CD4-positive, alpha-beta T cell (primary cell): Measurements from ENCODE around the gene NPPC. TPM values are rescaled to one million over a fixed set of nuclear protein-coding genes. Genes with fewer than 3 reads are reported as not detected.

Source experiments
- ATAC-seq: fragments of 200-7000 bp; cut with Tn5 transposase; one replicate; pipeline ENCODE4 v1.10.0; 2022; ENCODE audit warnings: mild to moderate bottlenecking; ENCODE audit not compliant: poor library complexity
- CTCF ChIA-PET: fragments of 350-600 bp; sonication (Branson Sonifier 250); formaldehyde crosslinking; loops from one replicate; lab custom pipeline; 2021; ENCODE audit warnings: antibody characterized with exemption, inconsistent platforms; lab: Charles Lee
- POLR2A ChIA-PET: fragments of 350-600 bp; sonication (Branson Sonifier 250); formaldehyde crosslinking; loops from one replicate; lab custom pipeline; 2021; ENCODE audit warnings: antibody characterized with exemption, inconsistent platforms; lab: Charles Lee
- DNase-seq, 14 experiments: peaks; one replicate each; pipeline ENCODE4 v3.0.0-alpha.2; 2013 to 2020; ENCODE audit warnings: mixed read lengths in 2 of 14
- H3K27ac ChIP-seq, 2 donors: one replicate each; pipeline versions ENCODE4 v1.5.1 to v1.7.0; 2013; ENCODE audit warnings: low read length in 2 of 2, low read depth in 1 of 2, mild to moderate bottlenecking in 1 of 2
- H3K27me3 ChIP-seq, 2 experiments: 1 replicate in 1 of 2; 2 replicates in 1 of 2; pipeline versions ENCODE4 v1.6.1 to v1.7.0; 2013; ENCODE audit warnings: low read length in 2 of 2, control low read depth in 1 of 2, mild to moderate bottlenecking in 1 of 2, moderate library complexity in 1 of 2; ENCODE audit not compliant: insufficient read depth in 2 of 2, control insufficient read depth in 1 of 2
- H3K36me3 ChIP-seq: one replicate; pipeline ENCODE4 v1.6.1; 2013; ENCODE audit warnings: low read length, control low read depth; ENCODE audit not compliant: insufficient read depth
- H3K4me1 ChIP-seq: one replicate; pipeline ENCODE4 v1.6.1; 2013; ENCODE audit warnings: low read length, control low read depth; ENCODE audit not compliant: insufficient read depth
- H3K4me3 ChIP-seq: one replicate; pipeline ENCODE4 v1.5.1; 2013; ENCODE audit warnings: mild to moderate bottlenecking, low read length, moderate library complexity
- H3K9me3 ChIP-seq, 2 experiments: 1 replicate in 1 of 2; 2 replicates in 1 of 2; pipeline versions ENCODE4 v1.6.1 to v1.7.0; 2013; ENCODE audit warnings: low read length in 2 of 2, mild to moderate bottlenecking in 2 of 2, control low read depth in 1 of 2, moderate library complexity in 1 of 2; ENCODE audit not compliant: control insufficient read depth in 1 of 2, insufficient read depth in 1 of 2
- H3K27ac Mint-ChIP-seq: one replicate; pipeline ENCODE4 v1.8.0; 2020; ENCODE audit warnings: mixed read lengths
- H3K27me3 Mint-ChIP-seq: one replicate; pipeline ENCODE4 v1.8.0; 2021; ENCODE audit warnings: mixed read lengths
- H3K36me3 Mint-ChIP-seq: one replicate; pipeline ENCODE4 v1.8.0; 2021; ENCODE audit warnings: low read depth, mixed read lengths
- H3K4me1 Mint-ChIP-seq: one replicate; pipeline ENCODE4 v1.8.0; 2021; ENCODE audit warnings: low read depth, mixed read lengths
- H3K4me3 Mint-ChIP-seq: one replicate; pipeline ENCODE4 v1.8.0; 2020; ENCODE audit warnings: mild to moderate bottlenecking, mixed read lengths
- H3K9me3 Mint-ChIP-seq: one replicate; pipeline ENCODE4 v1.8.0; 2020; ENCODE audit warnings: mixed read lengths
- intact Hi-C, 2 experiments: fragments of 100-400 bp; cut with DNase I in 1 of 2; cut with micrococcal nuclease in 1 of 2; formaldehyde crosslinking; loops; one replicate each; pipeline versions ENCODE4 v1.15.1 to v1.9.0; 2023 to 2025; cut with DNase I, micrococcal nuclease
- total RNA-seq, 174 experiments: library from RNA in 2 of 174; stranded (reverse) in 2 of 174; gene quantifications; one replicate each; pipeline ENCODE4 v1.2.3 and lab custom pipeline; 2021 to 2026
- TF ChIP-seq, protein P1 (sequence below): fragments of 200-600 bp; IDR thresholded peaks from one replicate; pipeline ENCODE4 v1.8.0; 2022; ENCODE audit warnings: antibody characterized with exemption, mild to moderate bottlenecking

The NPPC gene
- total RNA-seq, 2 experiments from 2014 or later = 0.34 TPM; not detected in 1

DNA sequence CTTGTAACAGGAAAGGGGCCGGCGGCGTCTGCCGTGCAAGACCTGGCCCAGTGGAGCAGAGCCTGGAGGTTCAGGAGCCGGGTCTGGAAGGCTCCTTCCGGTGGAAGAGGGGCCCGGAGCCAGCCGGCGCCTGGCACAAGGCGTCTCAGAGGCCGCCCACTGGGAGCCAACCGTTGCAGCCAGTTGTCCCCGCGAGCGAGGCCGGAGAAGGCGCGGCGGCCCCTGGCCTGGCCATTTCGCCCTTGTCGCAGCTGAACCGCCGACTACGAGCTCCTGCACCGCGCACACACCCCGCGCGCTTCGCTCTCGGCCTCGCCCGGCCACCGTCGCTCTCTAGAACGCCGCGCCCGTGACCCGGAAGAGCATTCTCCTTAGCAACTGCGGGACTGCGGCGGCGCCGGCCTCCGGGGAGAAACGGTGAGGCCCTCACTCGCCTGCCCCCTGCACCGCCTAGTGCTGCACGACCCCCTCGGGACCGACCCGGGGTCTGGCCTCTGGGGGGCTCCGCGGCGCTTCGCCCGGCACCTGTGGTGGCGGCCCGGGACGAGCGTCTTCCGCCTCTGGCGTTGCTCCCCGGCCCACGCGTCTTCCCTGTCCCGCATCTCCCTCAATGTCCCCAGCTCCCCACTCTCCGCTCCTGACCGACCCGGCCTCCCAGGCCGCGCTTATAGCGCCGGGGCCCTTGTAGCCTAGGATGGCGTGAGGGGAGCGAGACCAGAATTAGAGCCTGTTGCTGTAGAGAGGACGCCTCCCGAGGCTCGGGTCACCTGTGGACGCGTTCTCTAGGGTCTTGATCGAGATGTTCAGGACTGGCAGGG, 35.4 kb upstream of the NPPC start, which contains the start of gene DIS3L2:
TSS of gene DIS3L2 (plus strand) at position 365 of the 818 bp plus-strand sequence. CDS start 53,215 bp downstream, outside the sequence.
- ChIA-PET POLR2A (interaction anchor here (0.9 to 1.3 kb wide), 3 partner anchors 155 to 354 kb away, joined by 3 to 4 read pairs (median 4); no protein-coding TSS in a partner anchor), CTCF (no interaction called here)
- Histone ChIP-seq H3K4me3 (peak within 1 kb of the TSS; percentile 96), H3K36me3 (no peaks in the 10 kb centered on the region), H3K4me1 (peaks cover 28% of the 10 kb centered on the region), H3K9me3 (no peaks in the 10 kb centered on the region), H3K27me3 (no peaks in the 10 kb centered on the region), H3K27ac (peak within 1 kb of the TSS; percentile 45 to 69)
- DNase-seq (peak; percentile 66 to 90 (median 74)), ATAC-seq (peak; percentile 93)
- Mint-ChIP-seq H3K4me3 (peak within 1 kb of the TSS; percentile 97), H3K4me1 (peaks cover 47% of the 10 kb centered on the region), H3K27ac (peak within 1 kb of the TSS; percentile 87), H3K36me3 (peaks cover 18% of the 10 kb centered on the region), H3K9me3 (no peaks in the 10 kb centered on the region), H3K27me3 (no peaks in the 10 kb centered on the region)
- TF ChIP-seq, protein P1, sequence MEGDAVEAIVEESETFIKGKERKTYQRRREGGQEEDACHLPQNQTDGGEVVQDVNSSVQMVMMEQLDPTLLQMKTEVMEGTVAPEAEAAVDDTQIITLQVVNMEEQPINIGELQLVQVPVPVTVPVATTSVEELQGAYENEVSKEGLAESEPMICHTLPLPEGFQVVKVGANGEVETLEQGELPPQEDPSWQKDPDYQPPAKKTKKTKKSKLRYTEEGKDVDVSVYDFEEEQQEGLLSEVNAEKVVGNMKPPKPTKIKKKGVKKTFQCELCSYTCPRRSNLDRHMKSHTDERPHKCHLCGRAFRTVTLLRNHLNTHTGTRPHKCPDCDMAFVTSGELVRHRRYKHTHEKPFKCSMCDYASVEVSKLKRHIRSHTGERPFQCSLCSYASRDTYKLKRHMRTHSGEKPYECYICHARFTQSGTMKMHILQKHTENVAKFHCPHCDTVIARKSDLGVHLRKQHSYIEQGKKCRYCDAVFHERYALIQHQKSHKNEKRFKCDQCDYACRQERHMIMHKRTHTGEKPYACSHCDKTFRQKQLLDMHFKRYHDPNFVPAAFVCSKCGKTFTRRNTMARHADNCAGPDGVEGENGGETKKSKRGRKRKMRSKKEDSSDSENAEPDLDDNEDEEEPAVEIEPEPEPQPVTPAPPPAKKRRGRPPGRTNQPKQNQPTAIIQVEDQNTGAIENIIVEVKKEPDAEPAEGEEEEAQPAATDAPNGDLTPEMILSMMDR = no peak
- intact Hi-C loops = loop anchor here in 1 of 2 experiments (5.0 kb wide), 3 partner anchors 179 to 1896 kb away; partner anchors contain the start of genes EIF4E2, PDE6D and TIGD1

DNA sequence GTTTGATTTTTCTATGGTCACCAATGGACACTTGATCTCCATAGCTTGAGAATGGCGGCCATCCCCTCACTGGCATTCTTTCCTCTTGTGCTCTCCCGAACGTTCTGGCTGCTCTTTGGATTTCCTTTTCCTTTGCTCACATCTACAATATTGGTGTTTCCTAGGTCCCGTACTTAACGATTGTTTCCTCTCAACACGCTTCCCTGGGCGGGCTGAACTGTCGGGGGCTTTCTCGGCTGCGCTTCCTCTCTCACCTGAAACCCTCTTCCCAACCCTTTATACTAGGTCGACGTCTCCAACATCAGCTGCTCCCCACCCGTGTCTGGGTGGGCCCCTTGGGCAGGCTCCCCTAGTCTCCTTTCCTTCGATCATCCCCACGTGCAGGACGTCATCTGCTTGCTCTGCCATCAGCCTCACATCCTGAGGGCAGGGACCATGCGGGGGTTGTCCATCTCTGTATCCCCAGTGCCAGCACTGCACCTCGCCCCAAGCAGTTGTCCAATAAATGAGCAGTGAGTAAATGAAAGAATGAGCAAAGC, 34.7 kb upstream of the NPPC start:
- ATAC-seq (no peak), DNase-seq (peak in 2 of 14 experiments; percentile 5 to 8)
- Histone ChIP-seq H3K9me3 (no peaks in the 10 kb centered on the region), H3K36me3 (no peaks in the 10 kb centered on the region), H3K4me1 (peaks cover 24% of the 10 kb centered on the region), H3K4me3 (peak overlapping the region; percentile 96), H3K27me3 (no peaks in the 10 kb centered on the region), H3K27ac (peak overlapping the region in 1 of 2 donors; percentile 69)
- peaks cover 7% of the 10 kb centered on the region for H3K27me3 Mint-ChIP-seq
- H3K27ac Mint-ChIP-seq = peak overlapping the region; percentile 87
- peak overlapping the region; percentile 97 for H3K4me3 Mint-ChIP-seq
- CTCF ChIA-PET = no interaction called here
- no peaks in the 10 kb centered on the region for H3K9me3 Mint-ChIP-seq
- TF ChIP-seq, protein P1 = no peak
- intact Hi-C loops = loop anchor here in 1 of 2 experiments (5.0 kb wide), 3 partner anchors 179 to 1896 kb away; partner anchors contain the start of genes EIF4E2, PDE6D and TIGD1
- H3K4me1 Mint-ChIP-seq = peaks cover 45% of the 10 kb centered on the region
- H3K36me3 Mint-ChIP-seq = peaks cover 18% of the 10 kb centered on the region
- POLR2A ChIA-PET = interaction anchor here (0.6 to 1.3 kb wide), 4 partner anchors 155 to 355 kb away, joined by 3 to 4 read pairs (median 4); no protein-coding TSS in a partner anchor

DNA sequence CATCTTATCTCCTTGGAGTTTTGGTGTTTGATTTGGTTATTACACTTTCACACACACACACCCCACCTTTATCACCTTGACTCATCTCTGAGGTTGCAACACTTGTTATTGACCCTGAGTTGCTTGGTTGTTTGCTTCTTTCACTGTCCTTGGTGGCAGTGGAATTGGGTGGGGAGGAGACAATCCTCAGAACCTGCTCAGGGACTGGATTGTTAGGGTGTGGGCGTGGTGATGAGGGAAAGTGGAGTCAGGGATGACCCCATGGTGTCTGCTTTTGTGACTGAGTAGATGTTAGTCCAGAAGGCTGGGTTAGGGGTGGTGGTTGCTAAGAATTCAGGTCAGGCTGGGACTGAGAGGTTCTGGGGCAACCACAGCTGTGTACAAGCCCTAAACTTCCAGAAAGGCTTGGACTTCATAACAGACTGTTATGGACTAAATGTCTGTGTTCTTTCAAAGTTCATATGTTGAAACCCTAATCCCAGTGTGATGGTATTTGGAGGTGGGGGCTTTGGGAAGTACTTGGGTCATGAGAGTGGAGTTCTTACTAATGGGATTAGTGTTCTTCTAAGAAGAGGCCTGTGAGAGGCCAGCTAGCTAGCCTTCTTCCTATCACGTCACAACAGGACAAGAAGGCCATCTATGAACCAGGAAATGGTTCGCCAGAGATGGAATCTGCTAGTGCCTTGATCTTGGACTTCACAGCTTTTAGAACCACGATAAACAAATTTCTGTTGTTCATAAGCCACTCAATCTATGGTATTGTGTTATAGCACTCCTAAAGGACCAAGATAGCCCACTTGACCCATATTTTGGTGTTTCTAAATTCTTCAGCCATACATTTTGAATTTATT, 31.9 kb upstream of the NPPC start:
- Histone ChIP-seq H3K4me1 (peaks cover 18% of the 10 kb centered on the region), H3K9me3 (no peaks in the 10 kb centered on the region), H3K27me3 (peaks cover 0 to 3% of the 10 kb centered on the region in 2 experiments), H3K4me3 (no peak overlapping the region), H3K27ac (no peak overlapping the region), H3K36me3 (no peaks in the 10 kb centered on the region)
- intact Hi-C loops = no loop called here
- H3K27ac Mint-ChIP-seq = peak overlapping the region; percentile 61
- H3K36me3 Mint-ChIP-seq = peaks cover 10% of the 10 kb centered on the region
- DNase-seq (no peak), ATAC-seq (no peak)
- peak overlapping the region; percentile 37 for H3K4me3 Mint-ChIP-seq
- peaks cover 18% of the 10 kb centered on the region for H3K4me1 Mint-ChIP-seq
- TF ChIP-seq, protein P1 = no peak
- ChIA-PET POLR2A (no interaction called here), CTCF (no interaction called here)
- H3K27me3 Mint-ChIP-seq = peaks cover 12% of the 10 kb centered on the region
- no peaks in the 10 kb centered on the region for H3K9me3 Mint-ChIP-seq
